Fibroblast of the aortic adventitia (primary cell): Measurements from ENCODE around the gene USH2A. TPM values are rescaled to one million over a fixed set of nuclear protein-coding genes. Genes with fewer than 3 reads are reported as not detected.

Experiments used
- DNase-seq: peaks from one replicate; pipeline ENCODE4 v3.0.0-alpha.2; 2010; ENCODE audit warnings: low read depth
- H3K4me3 ChIP-seq: 2 replicates; pipeline ENCODE4 v1.5.1; 2011; ENCODE audit warnings: low read depth, mild to moderate bottlenecking, control low read depth, low read length, moderate library complexity
- CTCF ChIP-seq: IDR thresholded peaks from 2 replicates; pipeline ENCODE4 v1.5.1; 2011; ENCODE audit warnings: mild to moderate bottlenecking, low read length, control low read depth, inconsistent platforms; ENCODE audit not compliant: insufficient read depth
- total RNA-seq: library from RNA; depleted of rRNA; stranded (reverse); fragments of >200 nt; gene quantifications from 2 replicates; pipeline ENCODE4 v1.2.3, GENCODE V29; 2012; ENCODE audit warnings: low replicate concordance

The USH2A gene
- total RNA-seq, 1 donor, result under 0.01 TPM

- TF ChIP-seq CTCF, result no peak
- DNase-seq, result no peak
- H3K4me3 ChIP-seq, result no peak overlapping the region
Measured at GRCh38 chr1:215647738-215648137, 775.5 kb downstream of the USH2A start.

- no peak for TF ChIP-seq CTCF
- H3K4me3 ChIP-seq, result no peak overlapping the region
- DNase-seq, result no peak
Measured at GRCh38 chr1:215645861-215646260, 777.4 kb downstream of the USH2A start.

DNA sequence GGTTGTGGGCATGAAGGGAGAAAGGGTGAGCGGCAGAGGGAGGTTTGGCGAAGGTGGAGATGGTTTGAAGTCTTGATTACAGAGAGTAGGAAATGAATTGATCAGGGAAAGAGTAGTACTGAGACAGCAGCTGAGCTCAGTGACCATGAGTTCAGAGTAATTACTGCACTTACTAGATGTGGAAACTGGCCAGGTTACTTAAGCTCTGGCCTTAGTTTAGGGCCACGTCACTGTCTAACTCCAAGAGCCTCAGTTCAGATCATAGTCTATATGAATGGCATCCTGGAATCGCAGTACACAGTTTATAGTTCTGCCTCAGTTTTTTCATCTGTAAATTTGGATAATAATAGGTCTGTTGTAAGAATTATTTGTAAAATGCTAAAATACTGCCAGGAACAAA, 778.1 kb downstream of the USH2A start:
- no peak for DNase-seq
- H3K4me3 ChIP-seq, result no peak overlapping the region
- no peak for TF ChIP-seq CTCF

DNA sequence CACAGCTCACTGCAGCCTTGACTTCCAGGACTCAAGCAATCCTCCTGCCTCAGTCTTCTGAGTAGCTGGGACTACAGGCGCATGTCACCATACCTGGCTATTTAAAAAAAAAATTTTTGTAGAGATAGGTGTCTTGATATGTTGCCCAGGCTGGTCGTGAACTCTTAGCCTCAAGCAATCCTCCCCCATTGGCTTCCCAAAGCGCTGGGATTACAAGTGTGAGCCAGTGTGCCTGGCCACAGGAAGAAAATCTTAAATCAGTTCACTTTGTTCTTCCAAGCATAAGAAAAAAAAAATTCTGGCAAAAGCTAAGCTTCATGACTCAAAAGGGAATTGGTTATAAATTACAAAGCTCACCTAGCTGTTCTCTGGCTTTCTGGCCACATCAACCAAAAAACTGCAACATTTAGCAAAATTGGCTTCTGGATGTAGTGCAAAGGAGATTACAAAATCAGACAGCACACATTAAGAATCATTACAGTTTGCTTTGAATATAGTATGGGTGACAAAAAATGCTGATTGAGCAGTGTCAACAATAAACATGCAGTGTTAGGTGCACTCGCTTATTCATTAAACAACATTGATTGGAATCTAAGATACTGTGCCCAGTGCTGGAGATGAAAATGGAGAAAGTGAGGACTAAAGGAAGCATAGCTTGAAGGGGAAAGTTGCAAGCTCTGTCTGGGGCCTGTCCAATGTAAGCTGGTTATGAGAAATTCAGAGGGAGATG, 779.5 kb downstream of the USH2A start:
- DNase-seq, result no peak
- no peak for TF ChIP-seq CTCF
- no peak overlapping the region for H3K4me3 ChIP-seq

DNA sequence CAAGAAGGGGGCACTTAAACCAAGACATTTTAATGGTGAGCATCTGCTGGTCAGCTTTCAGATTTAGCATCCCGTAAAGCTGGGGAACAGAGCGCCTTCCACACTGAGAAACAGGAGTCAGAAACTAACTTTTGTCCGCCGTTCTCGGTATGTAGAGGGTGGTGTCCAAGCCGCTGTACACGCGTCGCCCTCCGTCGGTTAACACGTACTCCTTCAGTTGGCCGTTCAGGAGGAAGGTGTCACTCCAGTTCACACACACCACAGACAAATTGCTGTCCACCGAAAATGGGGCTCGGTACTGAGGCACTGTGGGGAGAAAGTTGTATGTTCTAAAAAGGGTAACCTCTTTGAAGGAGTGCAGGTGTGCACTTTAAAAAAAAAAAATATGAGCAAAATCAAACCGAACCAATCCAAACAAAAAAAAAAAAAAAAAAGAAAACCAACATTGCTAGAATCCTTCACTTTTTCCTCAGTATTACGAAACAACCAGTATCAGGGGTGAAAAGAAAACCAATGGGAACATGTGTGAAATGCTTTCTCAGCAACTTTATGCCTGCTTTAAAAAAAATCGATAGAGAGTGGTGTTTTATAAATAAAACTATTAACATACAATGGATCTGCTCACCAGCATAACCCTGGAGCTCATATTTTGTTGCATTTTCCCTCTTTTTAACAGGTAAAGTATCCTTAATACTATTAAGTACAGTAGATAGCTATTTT, 782.7 kb downstream of the USH2A start:
- TF ChIP-seq CTCF, result no peak
- H3K4me3 ChIP-seq, result no peak overlapping the region
- DNase-seq, result no peak

DNA sequence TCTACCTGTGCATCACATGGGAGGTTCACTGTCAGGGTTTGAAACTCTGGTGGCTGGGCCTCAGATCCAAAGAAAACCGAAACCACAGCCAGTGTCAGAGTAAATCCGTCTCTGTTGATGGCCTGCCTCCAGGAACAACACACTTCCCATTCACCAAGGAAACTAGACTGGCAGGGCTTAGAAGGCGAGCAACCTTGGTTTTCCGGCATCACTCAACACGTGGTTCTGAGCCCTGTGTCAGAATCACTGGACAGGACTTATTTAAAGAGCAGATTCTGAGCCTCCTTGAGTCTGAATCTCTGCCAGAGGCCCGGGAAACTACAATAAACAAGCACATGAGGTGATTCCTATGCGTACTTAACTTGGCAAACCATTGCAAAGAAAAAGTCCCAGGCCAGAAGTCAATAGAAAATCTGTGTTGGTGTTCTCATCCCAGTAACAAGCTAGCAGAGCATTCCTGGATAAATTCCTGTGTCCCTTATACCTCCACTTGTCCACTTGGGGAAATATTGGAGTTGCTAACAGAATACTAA, 786.1 kb downstream of the USH2A start:
- peak; percentile 94 for DNase-seq
- no peak for TF ChIP-seq CTCF
- peak overlapping the region; percentile 51 for H3K4me3 ChIP-seq
